Ishikawa (cell line): Measurements from ENCODE around the gene HTR2C.

Source experiments
- CEBPB ChIP-seq: IDR thresholded peaks from 2 replicates; pipeline ENCODE4 v1.6.1; 2012
- EGR1 ChIP-seq: IDR thresholded peaks from 2 replicates; pipeline ENCODE4 v1.6.1; 2012
- EP300 ChIP-seq: IDR thresholded peaks from 2 replicates; pipeline ENCODE4 v1.6.1; 2012; ENCODE audit warnings: borderline replicate concordance
- MAX ChIP-seq: IDR thresholded peaks from 2 replicates; pipeline ENCODE4 v1.6.1; 2012
- NFIC ChIP-seq: IDR thresholded peaks from 2 replicates; pipeline ENCODE4 v1.6.1; 2012
- RAD21 ChIP-seq: IDR thresholded peaks from 2 replicates; pipeline ENCODE4 v1.6.1; 2012; ENCODE audit warnings: low read depth
- TCF12 ChIP-seq: IDR thresholded peaks from 2 replicates; pipeline ENCODE4 v1.6.1; 2012; ENCODE audit warnings: low read depth
- YY1 ChIP-seq: IDR thresholded peaks from 2 replicates; pipeline ENCODE4 v1.6.1; 2012; ENCODE audit warnings: low read depth
- ZBTB7A ChIP-seq: IDR thresholded peaks from 2 replicates; pipeline ENCODE4 v1.6.1; 2012; ENCODE audit warnings: low read depth
- TF ChIP-seq, protein P1 (sequence below): IDR thresholded peaks from 2 replicates; pipeline ENCODE4 v1.6.1; 2012; ENCODE audit warnings: low read depth, mild to moderate bottlenecking

DNA sequence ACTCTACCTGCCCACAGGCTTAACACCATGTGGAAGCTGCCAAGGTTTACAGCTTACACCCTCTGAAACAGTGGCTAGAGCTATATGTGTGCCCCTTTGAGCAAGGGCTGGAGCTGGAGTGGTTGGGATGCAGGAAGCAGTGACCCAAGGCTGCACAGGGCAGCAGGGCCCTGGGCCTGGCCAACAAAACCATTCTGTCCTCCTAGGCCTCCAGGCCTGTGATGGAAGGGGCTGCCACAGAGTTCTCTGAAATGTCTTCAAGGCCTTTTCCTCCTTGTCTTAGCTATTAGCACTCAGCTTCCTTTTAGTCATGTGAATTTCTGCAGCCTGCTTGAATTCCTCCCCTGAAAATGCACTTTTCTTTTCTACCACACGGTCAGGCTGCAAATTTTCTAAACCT is 348.7 kb downstream of the HTR2C start:
- no peak for TF ChIP-seq RAD21
- TF ChIP-seq NFIC: no peak
- TF ChIP-seq EP300: no peak
- no peak for TF ChIP-seq CEBPB
- no peak for TF ChIP-seq EGR1
- TF ChIP-seq TCF12: no peak
- TF ChIP-seq ZBTB7A: no peak
- TF ChIP-seq MAX: no peak
- TF ChIP-seq, protein P1, sequence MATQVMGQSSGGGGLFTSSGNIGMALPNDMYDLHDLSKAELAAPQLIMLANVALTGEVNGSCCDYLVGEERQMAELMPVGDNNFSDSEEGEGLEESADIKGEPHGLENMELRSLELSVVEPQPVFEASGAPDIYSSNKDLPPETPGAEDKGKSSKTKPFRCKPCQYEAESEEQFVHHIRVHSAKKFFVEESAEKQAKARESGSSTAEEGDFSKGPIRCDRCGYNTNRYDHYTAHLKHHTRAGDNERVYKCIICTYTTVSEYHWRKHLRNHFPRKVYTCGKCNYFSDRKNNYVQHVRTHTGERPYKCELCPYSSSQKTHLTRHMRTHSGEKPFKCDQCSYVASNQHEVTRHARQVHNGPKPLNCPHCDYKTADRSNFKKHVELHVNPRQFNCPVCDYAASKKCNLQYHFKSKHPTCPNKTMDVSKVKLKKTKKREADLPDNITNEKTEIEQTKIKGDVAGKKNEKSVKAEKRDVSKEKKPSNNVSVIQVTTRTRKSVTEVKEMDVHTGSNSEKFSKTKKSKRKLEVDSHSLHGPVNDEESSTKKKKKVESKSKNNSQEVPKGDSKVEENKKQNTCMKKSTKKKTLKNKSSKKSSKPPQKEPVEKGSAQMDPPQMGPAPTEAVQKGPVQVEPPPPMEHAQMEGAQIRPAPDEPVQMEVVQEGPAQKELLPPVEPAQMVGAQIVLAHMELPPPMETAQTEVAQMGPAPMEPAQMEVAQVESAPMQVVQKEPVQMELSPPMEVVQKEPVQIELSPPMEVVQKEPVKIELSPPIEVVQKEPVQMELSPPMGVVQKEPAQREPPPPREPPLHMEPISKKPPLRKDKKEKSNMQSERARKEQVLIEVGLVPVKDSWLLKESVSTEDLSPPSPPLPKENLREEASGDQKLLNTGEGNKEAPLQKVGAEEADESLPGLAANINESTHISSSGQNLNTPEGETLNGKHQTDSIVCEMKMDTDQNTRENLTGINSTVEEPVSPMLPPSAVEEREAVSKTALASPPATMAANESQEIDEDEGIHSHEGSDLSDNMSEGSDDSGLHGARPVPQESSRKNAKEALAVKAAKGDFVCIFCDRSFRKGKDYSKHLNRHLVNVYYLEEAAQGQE: no peak
- TF ChIP-seq YY1: no peak
